Upper lobe of left lung (tissue), 4 donors: ENCODE measurements around the gene PKNOX2.

Source experiments
- EP300 ChIP-seq, 4 donors: sonication (generic); formaldehyde crosslinking; IDR thresholded peaks; one replicate each; pipeline ENCODE4 v1.5.1; 2017; ENCODE audit warnings: antibody characterized with exemption in 4 of 4, control low read depth in 2 of 4
- POLR2A ChIP-seq, 4 donors: fragments of 450-650 bp; IDR thresholded peaks; one replicate each; pipeline ENCODE4 v1.5.1; 2016 to 2017; ENCODE audit warnings: antibody characterized with exemption in 4 of 4, mild to moderate bottlenecking in 2 of 4

DNA sequence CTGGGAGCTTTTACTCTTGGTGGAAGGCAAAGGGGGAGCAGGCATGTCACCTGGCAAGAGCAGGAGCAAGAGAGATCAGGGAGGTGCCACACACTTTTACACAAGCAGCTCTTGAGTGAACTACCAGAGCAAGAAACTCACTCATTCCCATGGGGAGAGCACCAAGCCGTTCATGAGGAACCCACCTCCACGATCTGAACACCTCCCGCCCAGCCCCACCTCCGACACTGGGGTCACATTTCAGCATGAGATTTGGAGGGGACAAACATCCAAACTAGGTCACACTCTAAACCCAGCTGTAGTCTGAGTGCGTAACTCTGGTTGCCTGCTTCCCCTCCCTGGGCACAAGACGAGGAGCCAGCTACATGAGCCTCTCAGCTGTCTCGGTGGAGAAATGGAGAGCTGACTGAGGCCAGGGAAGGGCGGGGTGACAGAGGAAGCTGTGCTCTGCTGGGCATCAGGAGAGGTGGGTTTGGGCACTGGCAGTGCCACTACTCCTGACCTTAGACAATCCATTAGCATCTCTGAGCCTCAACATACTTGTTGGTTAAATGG lies 134.6 kb downstream of the PKNOX2 start:
- no peak for TF ChIP-seq POLR2A (IDR thresholded peaks at IDR 0.05)
- no peak for TF ChIP-seq EP300 (IDR thresholded peaks at IDR 0.05)
